T-helper 17 cell (primary cell): ENCODE measurements around the gene URI1. TPM values are rescaled to one million over a fixed set of nuclear protein-coding genes. Genes with fewer than 3 reads are reported as not detected.
"Not testable (repeated sequence)": the region's sequence is repeated elsewhere in the genome, so short reads cannot be mapped to it uniquely, and the experiment has no call there.

Source experiments
- ATAC-seq: fragments of 150-1000 bp; cut with Tn5 transposase; 2 replicates; pipeline ENCODE4 v1.10.0; 2021; ENCODE audit warnings: mild to moderate bottlenecking, moderate library complexity
- DNase-seq, 3 donors: peaks; one replicate each; pipeline versions ENCODE4 v3.0.0 to v3.0.0-alpha.2; 2020 to 2021
- H3K9me3 ChIP-seq: one replicate; pipeline ENCODE4 v1.7.0; 2013; ENCODE audit warnings: low read length, mild to moderate bottlenecking; ENCODE audit not compliant: control insufficient read depth, poor library complexity, severe bottlenecking
- H3K27ac Mint-ChIP-seq: one replicate; pipeline ENCODE4 v1.8.0; 2022; ENCODE audit warnings: mild to moderate bottlenecking, moderate library complexity, mixed read lengths
- H3K27me3 Mint-ChIP-seq: one replicate; pipeline ENCODE4 v1.8.0; 2022; ENCODE audit warnings: mixed read lengths
- H3K36me3 Mint-ChIP-seq: one replicate; pipeline ENCODE4 v1.8.0; 2022; ENCODE audit warnings: low read depth, mixed read lengths
- H3K4me1 Mint-ChIP-seq: one replicate; pipeline ENCODE4 v1.8.0; 2022; ENCODE audit warnings: mild to moderate bottlenecking, mixed read lengths
- H3K4me3 Mint-ChIP-seq: one replicate; pipeline ENCODE4 v1.8.0; 2022; ENCODE audit warnings: mild to moderate bottlenecking, moderate library complexity, mixed read lengths
- total RNA-seq, 4 donors: library from RNA in 2 of 4; stranded (reverse) in 2 of 4; gene quantifications; one replicate each; pipeline ENCODE4 v1.2.3 and lab custom pipeline; 2022 to 2026

Gene URI1
- total RNA-seq, 2 donors from 2014 or later = 67.6 to 70.9 TPM

GRCh38 chr19:30023330-30023729 is 81.3 kb downstream of the URI1 start:
- Mint-ChIP-seq H3K27me3 (no peaks in the 10 kb centered on the region), H3K4me1 (peaks cover 5% of the 10 kb centered on the region), H3K36me3 (no peaks in the 10 kb centered on the region), H3K4me3 (no peak overlapping the region), H3K27ac (no peak overlapping the region)
- no peak for DNase-seq
- H3K9me3 ChIP-seq = no peaks in the 10 kb centered on the region
- ATAC-seq = no peak

- H3K4me1 Mint-ChIP-seq = peaks cover 5% of the 10 kb centered on the region
- DNase-seq (no peak), ATAC-seq (no peak)
- no peaks in the 10 kb centered on the region for H3K36me3 Mint-ChIP-seq
- no peaks in the 10 kb centered on the region for H3K27me3 Mint-ChIP-seq
- no peaks in the 10 kb centered on the region for H3K9me3 ChIP-seq
- no peak overlapping the region for H3K27ac Mint-ChIP-seq
- no peak overlapping the region for H3K4me3 Mint-ChIP-seq
Measured at GRCh38 chr19:30024091-30024490, 82.1 kb downstream of the URI1 start.

DNA sequence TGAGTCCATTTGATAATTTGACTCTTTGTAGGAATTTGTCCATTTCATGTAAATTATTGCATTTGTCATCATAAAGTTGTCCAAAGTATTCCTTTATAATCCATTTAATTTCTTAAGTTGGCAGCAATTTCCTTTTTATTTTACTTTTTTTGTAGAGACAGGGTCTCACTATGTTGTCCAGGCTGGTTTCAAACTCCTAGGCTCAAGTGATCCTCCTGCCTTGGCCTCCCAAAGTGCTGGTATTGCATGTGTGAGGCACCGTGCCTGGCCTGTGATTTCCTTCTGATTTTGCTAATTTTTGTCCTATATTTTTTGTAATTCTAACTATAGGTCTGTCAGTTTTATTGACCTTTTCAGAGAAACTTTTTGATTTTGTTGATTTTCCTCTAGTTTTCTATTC is 84.9 kb downstream of the URI1 start:
- Mint-ChIP-seq H3K36me3 (peaks cover 2% of the 10 kb centered on the region), H3K4me3 (no peak overlapping the region)
- ATAC-seq = no peak

DNA sequence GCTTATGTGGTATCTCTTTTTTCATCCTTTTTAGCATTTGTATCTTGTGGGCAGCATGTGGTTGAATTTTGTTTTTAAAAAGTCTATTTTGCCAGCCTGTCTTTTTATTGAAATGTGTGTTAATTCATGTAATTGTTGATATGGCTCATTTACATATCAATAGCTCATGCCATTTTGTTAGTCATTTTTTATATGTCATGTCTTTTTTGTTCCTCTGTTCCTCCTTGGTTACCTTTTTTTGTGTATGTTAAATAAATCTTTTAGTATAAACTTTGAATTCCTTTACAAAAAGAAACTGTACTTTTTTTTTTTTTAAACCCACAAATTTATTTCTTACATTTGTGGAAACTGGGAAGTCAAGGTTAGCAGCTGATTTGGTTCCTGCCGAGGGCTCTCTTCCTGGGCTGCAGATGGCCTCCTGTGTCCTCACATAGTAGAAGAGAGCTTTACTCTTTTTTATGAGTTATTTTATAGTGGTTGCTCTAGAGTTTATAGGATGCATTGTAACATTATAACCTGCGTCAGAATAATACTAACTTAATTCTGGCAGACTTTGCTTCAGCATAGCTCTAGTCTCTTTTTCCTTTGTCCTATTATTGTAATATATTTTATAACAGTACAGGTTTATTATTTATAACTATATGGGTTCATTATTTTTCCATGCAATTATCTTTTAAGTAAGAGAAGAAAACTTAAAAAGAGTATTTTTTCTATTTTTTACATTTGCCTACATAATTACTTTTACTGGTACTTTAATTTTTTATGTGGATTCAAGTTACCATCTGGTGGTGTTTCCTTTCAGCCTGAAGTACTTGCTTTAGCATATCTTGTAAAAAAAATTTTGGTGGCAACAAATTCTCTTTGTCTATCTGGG is 86.3 kb downstream of the URI1 start:
- H3K4me1 Mint-ChIP-seq = peaks cover 9% of the 10 kb centered on the region
- H3K27ac Mint-ChIP-seq = peak overlapping the region; percentile 79
- ATAC-seq = no peak
- H3K27me3 Mint-ChIP-seq = no peaks in the 10 kb centered on the region
- H3K9me3 ChIP-seq = no peaks in the 10 kb centered on the region
- H3K36me3 Mint-ChIP-seq = peaks cover 3% of the 10 kb centered on the region
- DNase-seq = no peak
- no peak overlapping the region for H3K4me3 Mint-ChIP-seq

More for the DNA sequence above, 84.9 kb downstream of the URI1 start:
- Mint-ChIP-seq H3K27ac (peak overlapping the region; percentile 79), H3K27me3 (no peaks in the 10 kb centered on the region), H3K4me1 (peaks cover 9% of the 10 kb centered on the region)
- DNase-seq = no peak
- no peaks in the 10 kb centered on the region for H3K9me3 ChIP-seq

DNA sequence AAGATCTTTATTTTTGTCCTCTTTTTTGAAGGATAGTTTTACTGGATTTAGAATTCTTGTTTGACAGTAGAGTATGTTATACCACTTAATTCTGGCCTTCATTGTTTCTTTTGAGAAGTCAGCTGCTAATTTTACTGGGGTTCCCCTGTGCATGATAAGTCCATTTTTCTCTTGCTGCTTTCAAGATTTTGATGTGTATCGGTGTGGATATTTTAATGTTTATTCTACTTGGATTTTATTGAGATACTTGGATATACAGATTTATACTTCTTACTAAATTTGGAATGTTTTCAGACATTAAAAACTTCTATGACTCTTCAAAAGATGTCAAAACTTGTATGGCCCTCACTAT is 86.9 kb downstream of the URI1 start:
- Mint-ChIP-seq H3K27me3 (no peaks in the 10 kb centered on the region), H3K27ac (no peak overlapping the region), H3K36me3 (peaks cover 3% of the 10 kb centered on the region), H3K4me3 (no peak overlapping the region), H3K4me1 (peaks cover 9% of the 10 kb centered on the region)
- no peaks in the 10 kb centered on the region for H3K9me3 ChIP-seq
- ATAC-seq (no peak), DNase-seq (no peak)

DNA sequence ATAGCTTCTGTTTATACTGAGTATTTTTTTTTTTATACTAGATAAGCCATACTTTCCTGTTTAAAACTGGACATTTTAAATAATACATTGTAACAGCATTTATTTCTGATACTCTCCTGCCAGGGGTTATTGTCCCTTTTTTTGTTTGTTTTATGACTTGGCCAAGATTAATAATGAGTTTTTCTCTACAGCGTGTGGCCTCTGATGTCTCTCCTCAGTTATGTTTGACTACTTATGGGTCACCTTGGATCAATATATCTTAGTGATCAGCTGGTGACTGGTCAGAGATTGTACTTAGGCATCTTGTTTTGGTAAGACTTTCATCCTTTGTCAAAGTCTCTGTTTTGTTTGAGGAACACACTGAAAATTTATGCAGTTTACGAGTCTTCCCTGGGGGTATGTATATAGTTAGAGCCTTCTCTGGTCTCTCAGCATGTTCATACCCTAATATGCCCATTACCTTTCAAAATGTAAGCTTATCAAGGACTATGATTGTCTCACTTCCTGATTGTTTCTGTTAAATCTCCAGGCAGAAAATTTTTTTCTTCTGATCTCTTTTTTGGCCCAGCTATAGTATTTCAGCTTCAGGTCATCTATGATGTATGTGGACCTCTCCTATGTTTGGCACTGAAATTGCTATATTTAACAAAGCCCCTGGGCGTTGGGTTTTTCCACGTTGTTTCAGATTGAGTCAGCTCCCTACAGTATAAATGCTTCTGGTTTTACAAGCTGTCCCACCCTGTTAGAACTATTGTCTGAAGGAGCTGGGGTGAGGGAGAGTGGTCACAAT is 87.9 kb downstream of the URI1 start:
- no peaks in the 10 kb centered on the region for H3K9me3 ChIP-seq
- no peak for DNase-seq
- Mint-ChIP-seq H3K27me3 (no peaks in the 10 kb centered on the region), H3K36me3 (peaks cover 6% of the 10 kb centered on the region), H3K27ac (no peak overlapping the region), H3K4me1 (peaks cover 9% of the 10 kb centered on the region), H3K4me3 (no peak overlapping the region)
- ATAC-seq = no peak

DNA sequence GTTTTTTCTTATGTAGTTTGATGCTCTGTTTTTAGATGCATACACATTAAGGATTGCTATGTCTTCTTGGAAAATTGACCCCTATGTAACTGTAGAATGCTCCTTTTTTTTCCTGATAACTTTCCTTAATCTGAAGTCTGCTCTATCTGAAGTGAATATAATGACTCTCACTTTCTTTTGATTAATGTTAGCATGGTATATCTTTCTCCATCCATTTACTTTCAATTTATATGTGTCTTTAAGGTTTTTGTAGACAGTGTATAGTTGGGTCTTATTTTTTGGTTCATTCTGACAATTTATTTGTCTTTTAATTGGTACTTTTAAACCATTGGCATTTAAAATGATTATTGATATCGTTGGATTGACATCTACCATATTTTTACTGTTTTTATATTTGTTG is 92.3 kb downstream of the URI1 start:
- H3K4me1 Mint-ChIP-seq = peaks cover 2% of the 10 kb centered on the region
- no peaks in the 10 kb centered on the region for H3K27me3 Mint-ChIP-seq
- peaks cover 9% of the 10 kb centered on the region for H3K36me3 Mint-ChIP-seq
- DNase-seq (no peak), ATAC-seq (no peak)
- H3K9me3 ChIP-seq = no peaks in the 10 kb centered on the region
- H3K27ac Mint-ChIP-seq = no peak overlapping the region
- no peak overlapping the region for H3K4me3 Mint-ChIP-seq

- no peak for ATAC-seq
Measured at GRCh38 chr19:30036154-30037129, 94.4 kb downstream of the URI1 start.

GRCh38 chr19:30037835-30038234 is 95.8 kb downstream of the URI1 start:
- ATAC-seq (no peak), DNase-seq (no peak)
- no peaks in the 10 kb centered on the region for H3K27me3 Mint-ChIP-seq
- no peaks in the 10 kb centered on the region for H3K9me3 ChIP-seq
- H3K4me1 Mint-ChIP-seq = no peaks in the 10 kb centered on the region
- H3K27ac Mint-ChIP-seq = no peak overlapping the region
- H3K4me3 Mint-ChIP-seq = no peak overlapping the region
- H3K36me3 Mint-ChIP-seq = peaks cover 6% of the 10 kb centered on the region

More at GRCh38 chr19:30036154-30037129, 94.4 kb downstream of the URI1 start:
- no peak for DNase-seq
- no peaks in the 10 kb centered on the region for H3K4me1 Mint-ChIP-seq
- H3K4me3 Mint-ChIP-seq = no peak overlapping the region
- H3K36me3 Mint-ChIP-seq = peaks cover 9% of the 10 kb centered on the region
- no peaks in the 10 kb centered on the region for H3K27me3 Mint-ChIP-seq
- no peaks in the 10 kb centered on the region for H3K9me3 ChIP-seq
- H3K27ac Mint-ChIP-seq = no peak overlapping the region

GRCh38 chr19:30041931-30042330 is 99.9 kb downstream of the URI1 start:
- H3K36me3 Mint-ChIP-seq, H3K9me3 ChIP-seq, H3K27me3 Mint-ChIP-seq, H3K4me1 Mint-ChIP-seq, H3K27ac Mint-ChIP-seq, DNase-seq, H3K4me3 Mint-ChIP-seq, ATAC-seq: not testable (repeated sequence)

DNA sequence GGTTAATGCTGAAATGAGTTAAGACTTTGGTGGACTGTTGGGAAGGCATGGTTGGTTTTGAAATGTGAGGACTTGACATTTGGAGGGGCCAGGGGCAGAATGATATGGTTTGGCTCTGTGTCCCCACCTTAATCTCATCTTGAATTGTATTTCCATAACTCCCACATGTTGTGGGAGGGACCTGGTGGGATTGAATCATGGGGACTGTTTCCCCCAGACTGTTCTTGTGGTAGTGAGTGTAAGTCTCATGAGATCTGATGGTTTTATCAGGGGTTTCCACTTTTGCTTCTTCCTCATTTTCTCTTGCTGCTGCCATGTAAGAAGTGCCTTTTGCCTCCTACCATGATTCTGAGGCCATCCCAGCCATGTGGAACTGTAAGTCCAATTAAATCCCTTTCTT is 101.0 kb downstream of the URI1 start:
- not testable (repeated sequence) for DNase-seq, H3K36me3 Mint-ChIP-seq, H3K4me1 Mint-ChIP-seq, H3K27ac Mint-ChIP-seq, H3K9me3 ChIP-seq, ATAC-seq, H3K27me3 Mint-ChIP-seq, H3K4me3 Mint-ChIP-seq

DNA sequence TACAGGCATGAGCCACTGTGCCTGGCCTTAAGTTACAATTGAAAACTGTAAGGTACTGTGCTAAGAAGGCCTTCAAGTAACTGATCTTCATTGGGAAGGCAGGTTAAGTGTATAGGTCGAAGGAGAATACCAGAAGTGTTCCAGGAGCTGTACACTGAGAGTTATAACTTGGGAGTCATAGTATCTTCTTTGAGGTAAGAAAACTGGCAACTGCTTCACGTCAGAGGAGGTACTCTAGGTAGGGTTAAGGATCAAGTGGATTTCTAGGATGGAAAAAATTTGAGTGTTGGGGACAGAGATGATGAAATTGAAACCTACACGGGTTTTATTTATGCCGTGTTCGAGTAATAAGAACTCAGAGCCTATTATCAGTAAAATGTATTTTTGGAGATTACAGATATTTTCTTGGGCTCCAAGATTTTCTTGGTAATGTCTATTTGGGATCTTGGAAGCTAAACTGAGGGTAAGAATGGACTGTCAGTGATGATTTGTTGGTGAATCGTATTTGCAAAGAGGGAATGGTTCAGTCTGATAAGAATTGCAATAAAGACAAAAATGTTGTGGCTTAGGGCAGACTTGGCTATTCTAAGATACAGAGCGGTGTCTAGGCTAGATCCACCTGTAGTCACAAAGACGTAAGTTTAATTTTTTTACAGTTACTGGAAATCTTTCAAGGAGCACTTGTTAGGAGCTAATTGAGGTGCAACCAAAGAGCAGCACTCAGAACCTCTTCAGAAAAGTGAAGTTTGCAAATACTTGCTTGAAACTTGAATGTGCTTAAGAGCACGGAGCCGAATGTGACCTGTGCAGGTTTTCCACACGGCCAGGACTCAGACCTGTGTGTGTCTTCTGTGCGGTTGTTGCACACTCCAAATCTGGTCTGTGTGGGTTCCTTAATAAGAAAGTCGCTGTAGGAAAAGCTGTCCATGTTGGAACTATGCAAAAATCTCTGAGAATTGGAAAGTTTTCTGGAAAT is 102.5 kb downstream of the URI1 start:
- Mint-ChIP-seq H3K4me1 (peaks cover 7% of the 10 kb centered on the region), H3K27me3 (no peaks in the 10 kb centered on the region), H3K4me3 (no peak overlapping the region), H3K27ac (no peak overlapping the region), H3K36me3 (no peaks in the 10 kb centered on the region)
- no peak for DNase-seq
- no peaks in the 10 kb centered on the region for H3K9me3 ChIP-seq
- ATAC-seq = no peak
